K562 (cell line): Measurements from ENCODE around the gene SLC36A3.

Experiments used
- EZH2 ChIP-seq: IDR thresholded peaks from 2 replicates; pipeline ENCODE4 v1.6.1; 2012; ENCODE audit warnings: low read depth, mild to moderate bottlenecking, inconsistent platforms, low read length, borderline replicate concordance
- FOXA3 ChIP-seq, 2 experiments: fragments of 450-650 bp in 1 of 2; sonication (generic) in 1 of 2; formaldehyde crosslinking; IDR thresholded peaks in 1 of 2; conservative IDR thresholded peaks in 1 of 2; 2 replicates each; pipeline versions ENCODE4 v1.4.0 to v1.8.0; 2020 to 2022; ENCODE audit warnings: mild to moderate bottlenecking in 2 of 2, missing genetic modification reagents in 1 of 2
- LCOR ChIP-seq: sonication (generic); formaldehyde crosslinking; IDR thresholded peaks from 2 replicates; pipeline ENCODE4 v1.8.0; 2022; ENCODE audit warnings: mild to moderate bottlenecking, missing genetic modification reagents
- MYC ChIP-seq, 2 experiments: fragments of 250-450 bp in 1 of 2; sonication (Bioruptor Pico) in 1 of 2; IDR thresholded peaks; 2 replicates each; pipeline versions ENCODE4 v1.5.1 to v1.6.1; 2012 to 2021; ENCODE audit warnings: low read depth in 2 of 2, borderline replicate concordance in 1 of 2, improper control_type of control experiment in 1 of 2, low read length in 1 of 2, mild to moderate bottlenecking in 1 of 2, moderate library complexity in 1 of 2
- ZEB2 ChIP-seq: fragments of 450-650 bp; IDR thresholded peaks from 2 replicates; pipeline ENCODE4 v1.6.1; 2016
- TF ChIP-seq, protein P1 (sequence below), 3 experiments: IDR thresholded peaks in 2 of 3; conservative IDR thresholded peaks in 1 of 3; 2 replicates each; pipeline ENCODE4 v1.5.1; 2011 to 2012; ENCODE audit warnings: low read length in 3 of 3, mild to moderate bottlenecking in 3 of 3, control low read depth in 2 of 3, improper control_type of control experiment in 1 of 3, inconsistent platforms in 1 of 3, low read depth in 1 of 3, mixed read lengths in 1 of 3, moderate library complexity in 1 of 3; ENCODE audit not compliant: insufficient read depth in 2 of 3
- TF ChIP-seq, protein P2 (sequence below): fragments of 250-450 bp; sonication (Bioruptor Pico); IDR thresholded peaks from 2 replicates; pipeline ENCODE4 v1.8.0; 2021; ENCODE audit warnings: moderate library complexity, mild to moderate bottlenecking, inconsistent platforms

DNA sequence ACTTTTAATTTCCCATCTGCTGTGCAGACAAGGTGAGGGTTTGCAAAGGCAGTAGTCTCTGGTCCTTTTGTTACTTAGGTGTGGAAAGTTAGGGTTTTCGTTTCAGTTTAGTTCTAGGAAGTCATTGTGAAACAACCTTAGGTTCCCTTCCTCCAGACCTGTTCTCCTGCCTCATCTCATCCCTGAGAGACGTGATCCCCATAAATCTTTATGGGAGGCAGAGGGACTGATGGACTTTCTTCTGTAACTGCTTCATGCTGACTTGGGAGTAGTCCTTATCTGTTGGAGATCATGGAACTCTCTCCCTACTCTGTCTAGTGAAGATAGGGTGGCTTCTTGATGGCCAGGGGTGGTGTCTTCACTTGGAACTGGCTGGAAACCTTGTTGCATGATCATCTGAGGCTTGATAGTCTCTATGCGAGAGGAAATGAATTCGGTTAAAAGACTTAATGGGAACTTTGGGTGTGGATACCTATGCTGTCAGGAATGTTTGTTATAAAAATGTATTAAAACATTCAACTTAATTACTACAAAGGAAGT lies 57.8 kb downstream of the SLC36A3 start:
- TF ChIP-seq ZEB2 (no peak), LCOR (CRISPR knock-in tag) (no peak), MYC (IDR thresholded peaks at IDR 0.05; ENCODE audit: low read depth, low read length) (no peak), MYC (CRISPR knock-in tag; IDR thresholded peaks at IDR 0.05; ENCODE audit: borderline replicate concordance, low read depth) (no peak), EZH2 (no peak), FOXA3 (CRISPR knock-in tag; conservative IDR thresholded peaks at IDR 0.05 in 1 of 2, IDR thresholded peaks at IDR 0.05 in 1 of 2) (0 out of 4 replicates have a peak, but pooled peaks of 1 of the 2 experiments have one; percentile 6)
- TF ChIP-seq, protein P1, sequence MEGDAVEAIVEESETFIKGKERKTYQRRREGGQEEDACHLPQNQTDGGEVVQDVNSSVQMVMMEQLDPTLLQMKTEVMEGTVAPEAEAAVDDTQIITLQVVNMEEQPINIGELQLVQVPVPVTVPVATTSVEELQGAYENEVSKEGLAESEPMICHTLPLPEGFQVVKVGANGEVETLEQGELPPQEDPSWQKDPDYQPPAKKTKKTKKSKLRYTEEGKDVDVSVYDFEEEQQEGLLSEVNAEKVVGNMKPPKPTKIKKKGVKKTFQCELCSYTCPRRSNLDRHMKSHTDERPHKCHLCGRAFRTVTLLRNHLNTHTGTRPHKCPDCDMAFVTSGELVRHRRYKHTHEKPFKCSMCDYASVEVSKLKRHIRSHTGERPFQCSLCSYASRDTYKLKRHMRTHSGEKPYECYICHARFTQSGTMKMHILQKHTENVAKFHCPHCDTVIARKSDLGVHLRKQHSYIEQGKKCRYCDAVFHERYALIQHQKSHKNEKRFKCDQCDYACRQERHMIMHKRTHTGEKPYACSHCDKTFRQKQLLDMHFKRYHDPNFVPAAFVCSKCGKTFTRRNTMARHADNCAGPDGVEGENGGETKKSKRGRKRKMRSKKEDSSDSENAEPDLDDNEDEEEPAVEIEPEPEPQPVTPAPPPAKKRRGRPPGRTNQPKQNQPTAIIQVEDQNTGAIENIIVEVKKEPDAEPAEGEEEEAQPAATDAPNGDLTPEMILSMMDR (IDR thresholded peaks at IDR 0.05 in 2 of 3, conservative IDR thresholded peaks at IDR 0.05 in 1 of 3; ENCODE audit: insufficient read depth in 2 of 3, low read depth in 1 of 3, low read length in 3 of 3), result no peak
- TF ChIP-seq, protein P2, sequence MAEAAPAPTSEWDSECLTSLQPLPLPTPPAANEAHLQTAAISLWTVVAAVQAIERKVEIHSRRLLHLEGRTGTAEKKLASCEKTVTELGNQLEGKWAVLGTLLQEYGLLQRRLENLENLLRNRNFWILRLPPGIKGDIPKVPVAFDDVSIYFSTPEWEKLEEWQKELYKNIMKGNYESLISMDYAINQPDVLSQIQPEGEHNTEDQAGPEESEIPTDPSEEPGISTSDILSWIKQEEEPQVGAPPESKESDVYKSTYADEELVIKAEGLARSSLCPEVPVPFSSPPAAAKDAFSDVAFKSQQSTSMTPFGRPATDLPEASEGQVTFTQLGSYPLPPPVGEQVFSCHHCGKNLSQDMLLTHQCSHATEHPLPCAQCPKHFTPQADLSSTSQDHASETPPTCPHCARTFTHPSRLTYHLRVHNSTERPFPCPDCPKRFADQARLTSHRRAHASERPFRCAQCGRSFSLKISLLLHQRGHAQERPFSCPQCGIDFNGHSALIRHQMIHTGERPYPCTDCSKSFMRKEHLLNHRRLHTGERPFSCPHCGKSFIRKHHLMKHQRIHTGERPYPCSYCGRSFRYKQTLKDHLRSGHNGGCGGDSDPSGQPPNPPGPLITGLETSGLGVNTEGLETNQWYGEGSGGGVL (CRISPR knock-in tag), result no peak
